ENCODE data around the gene CYTH2. TPM values are rescaled to one million over a fixed set of nuclear protein-coding genes. Genes with fewer than 3 reads are reported as not detected.

CYTH2 gene
- total and polyA plus RNA-seq, 2 of the 8 experiments (the other 6 are each of a cell fraction or from before 2014, with no cell fraction given): 43.7 to 71.4 TPM

GRCh38 chr19:48496959-48497727 lies 28.0 kb downstream of the CYTH2 start:
- Histone ChIP-seq H4K8ac (ENCODE audit: extremely low read depth, insufficient read depth, low read length) (no peak overlapping the region), H3K9me3 (ENCODE audit: insufficient read depth in 2 of 2, low read depth in 1 of 2, low read length in 1 of 2) (no peaks in the 10 kb centered on the region), H2BK15ac (ENCODE audit: low read length) (no peak overlapping the region), H3K79me2 (ENCODE audit: control insufficient read depth in 1 of 2, insufficient read depth in 2 of 2, low read length in 2 of 2) (no peaks in the 10 kb centered on the region), H2BK120ac (replicated peaks; ENCODE audit: low read depth, low read length) (no peak overlapping the region), H3K4me2 (ENCODE audit: insufficient read depth in 1 of 2, low read depth in 2 of 2, low read length in 2 of 2) (no peak overlapping the region), H2BK5ac (ENCODE audit: low read depth, low read length) (no peak overlapping the region), H3K56ac (replicated peaks; ENCODE audit: insufficient read length, low read depth, low read length) (no peak overlapping the region), H3K14ac (ENCODE audit: insufficient read length) (no peak overlapping the region), H3K4me1 (replicated peaks in 1 of 4; ENCODE audit: control insufficient read depth in 3 of 4, insufficient read depth in 4 of 4, low read length in 3 of 4) (peaks cover 0 to 16% (median 13%) of the 10 kb centered on the region in 4 experiments; a peak in 6 of 7 replicates), H2BK20ac (ENCODE audit: low read length) (no peak overlapping the region), H4K91ac (replicated peaks; ENCODE audit: insufficient read length, low read length) (no peak overlapping the region), H3K18ac (ENCODE audit: extremely low read depth, low read length) (no peak overlapping the region), H3K9ac (replicated peaks in 1 of 4; ENCODE audit: extremely low read depth in 1 of 4, low read depth in 3 of 4, low read length in 3 of 4) (no peak overlapping the region), H3K27ac (ENCODE audit: low read depth, low read length) (no peak overlapping the region), H3K4me3 (ENCODE audit: extremely low read depth in 1 of 4, insufficient read depth in 2 of 4, low read depth in 3 of 4, low read length in 4 of 4) (no peak overlapping the region), H3K23me2 (ENCODE audit: low read depth, low read length) (peaks cover 9% of the 10 kb centered on the region; the same call in 1 of the 2 replicates), H4K20me1 (replicated peaks in 1 of 2; ENCODE audit: control insufficient read depth in 1 of 2, insufficient read depth in 2 of 2, low read length in 2 of 2) (peaks cover 0 to 3% of the 10 kb centered on the region in 2 experiments), H3K4ac (replicated peaks; ENCODE audit: insufficient read length, low read depth, low read length) (no peak overlapping the region), H2AK5ac (ENCODE audit: low read depth, low read length) (no peak overlapping the region), H3K79me1 (ENCODE audit: low read depth, low read length) (no peaks in the 10 kb centered on the region), H3K27me3 (replicated peaks in 1 of 4; ENCODE audit: control insufficient read depth in 3 of 4, extremely low read depth in 1 of 4, insufficient read depth in 3 of 4, low read length in 3 of 4) (peaks cover 0 to 3% (median 0%) of the 10 kb centered on the region in 4 experiments; a peak in 2 of 7 replicates), H4K5ac (ENCODE audit: insufficient read length, low read depth, low read length) (no peak overlapping the region), H3K23ac (ENCODE audit: insufficient read length) (no peak overlapping the region), H2BK12ac (ENCODE audit: low read depth, low read length) (no peak overlapping the region), H2AFZ (ENCODE audit: low read length) (no peak overlapping the region), H3K36me3 (ENCODE audit: control insufficient read depth in 2 of 4, insufficient read depth in 4 of 4, low read length in 3 of 4) (no peaks in the 10 kb centered on the region; a peak in 1 of 8 replicates)
- no peak for DNase-seq (ENCODE audit: low read depth in 1 of 2, low spot score in 2 of 2)
- FAIRE-seq: no peak
- 91% methylated on average over 24 of the region's 45 CpGs; no CpG with 5 or more reads in 1 of the 2 experiments for WGBS, 2 experiments (ENCODE audit: extremely low coverage in 1 of 2, insufficient coverage in 1 of 2, insufficient read length in 1 of 2, insufficient replicate concordance in 2 of 2, low coverage in 1 of 2, low lambda C conversion rate in 2 of 2, missing lambda C conversion rate in 1 of 2)
- ChIA-PET CTCF (ENCODE audit: partially characterized antibody) (interaction anchor here (1.8 to 1.9 kb wide), 2 partner anchors 9 to 87 kb away, joined by 6 to 10 read pairs; no protein-coding TSS in a partner anchor), POLR2A (ENCODE audit: partially characterized antibody) (interaction anchor here (14.8 kb wide), 1 partner anchor 22 kb away, joined by 176 read pairs; no protein-coding TSS in a partner anchor)
- TF ChIP-seq HDAC2 (IDR thresholded peaks at IDR 0.05; ENCODE audit: borderline replicate concordance in 1 of 2, low read depth in 2 of 2, low read length in 2 of 2): no peak
- no peak for TF ChIP-seq RNF2 (IDR thresholded peaks at IDR 0.05; ENCODE audit: borderline replicate concordance, low read depth, low read length, missing control alignments, poor library complexity, severe bottlenecking)
- TF ChIP-seq CREB1 (IDR thresholded peaks at IDR 0.05): no peak
- no peak for TF ChIP-seq RXRA (IDR thresholded peaks at IDR 0.05; ENCODE audit: insufficient read depth, low read depth, low read length)
- no peak for TF ChIP-seq BRCA1 (IDR thresholded peaks at IDR 0.05; ENCODE audit: low read depth, low read length)
- TF ChIP-seq SUZ12 (IDR thresholded peaks at IDR 0.05; ENCODE audit: low read length): no peak
- no peak for TF ChIP-seq CHD1 (IDR thresholded peaks at IDR 0.05; ENCODE audit: low read depth, low read length)
- TF ChIP-seq KDM5A (IDR thresholded peaks at IDR 0.05; ENCODE audit: low read length): no peak
- TF ChIP-seq CBX8 (IDR thresholded peaks at IDR 0.05; ENCODE audit: borderline replicate concordance, low read depth, low read length): no peak
- TF ChIP-seq RAD21 (IDR thresholded peaks at IDR 0.05 in 1 of 2, conservative IDR thresholded peaks at IDR 0.05 in 1 of 2; ENCODE audit: low read depth in 2 of 2, low read length in 2 of 2): no peak
- TF ChIP-seq HDAC6 (IDR thresholded peaks at IDR 0.05; ENCODE audit: low read depth, low read length): no peak
- no peak for TF ChIP-seq CHD2 (IDR thresholded peaks at IDR 0.05; ENCODE audit: low read length)
